HepG2 (cell line): ENCODE results near the gene DCLRE1B.

Experiments used
- GRHL1 ChIP-seq: sonication (generic); formaldehyde crosslinking; conservative IDR thresholded peaks from 2 replicates; pipeline ENCODE4 v1.8.0; 2022; ENCODE audit warnings: missing genetic modification reagents
- MXD4 ChIP-seq: IDR thresholded peaks from 2 replicates; pipeline ENCODE4 v1.6.1; 2016; ENCODE audit warnings: mild to moderate bottlenecking, missing biosample characterization, missing genetic modification reagents
- NR2C2 ChIP-seq: sonication (generic); formaldehyde crosslinking; IDR thresholded peaks from 2 replicates; pipeline ENCODE4 v1.4.0; 2020; ENCODE audit warnings: missing genetic modification reagents, mild to moderate bottlenecking, moderate library complexity, borderline replicate concordance
- POLR2A ChIP-seq, 2 experiments: IDR thresholded peaks; 2 replicates each; pipeline ENCODE4 v1.6.1; 2011; ENCODE audit warnings: low read depth in 2 of 2, low read length in 2 of 2, mild to moderate bottlenecking in 1 of 2, moderate library complexity in 1 of 2; ENCODE audit not compliant: insufficient read depth in 1 of 2
- SRSF9 ChIP-seq: fragments of 200-400 bp; formaldehyde crosslinking; IDR thresholded peaks from 2 replicates; pipeline ENCODE4 v1.6.1; 2018; ENCODE audit warnings: borderline replicate concordance, mild to moderate bottlenecking, low read depth, low read length; ENCODE audit not compliant: insufficient read depth, poor library complexity, severe bottlenecking
- TF ChIP-seq, protein P1 (sequence below): IDR thresholded peaks from 2 replicates; pipeline ENCODE4 v1.6.1; 2018; ENCODE audit warnings: missing genetic modification reagents, mild to moderate bottlenecking, missing compliant biosample characterization
- TF ChIP-seq, protein P2 (sequence below): sonication (generic); formaldehyde crosslinking; IDR thresholded peaks from 2 replicates; pipeline ENCODE4 v1.8.0; 2022; ENCODE audit warnings: mild to moderate bottlenecking, missing genetic modification reagents, moderate library complexity

DNA sequence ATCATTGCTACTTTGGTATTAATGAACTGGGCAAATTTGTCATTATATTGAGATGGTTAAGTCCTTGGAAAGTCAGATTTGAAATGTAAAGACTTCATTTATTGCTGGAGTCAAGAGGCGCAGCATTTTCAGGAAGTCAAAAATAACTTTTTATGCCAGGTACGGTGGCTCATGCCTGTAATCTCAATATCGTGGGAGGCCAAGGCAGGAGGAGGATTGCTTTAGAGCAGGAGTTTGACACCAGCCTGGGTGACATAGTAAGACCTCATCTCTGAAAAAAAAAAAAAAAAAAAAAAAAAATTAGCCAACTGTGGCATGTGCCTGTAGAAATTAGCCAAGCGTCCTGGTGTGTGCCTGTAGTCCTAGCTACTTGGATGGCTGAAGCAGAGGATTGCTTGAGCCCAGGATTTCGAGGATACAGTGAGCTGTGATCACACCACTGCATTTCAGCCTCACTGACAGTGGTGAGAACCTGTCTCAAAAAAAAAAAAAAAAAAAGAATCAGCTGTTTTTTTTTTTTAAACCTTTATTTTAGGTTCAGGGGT is 29.5 kb downstream of the DCLRE1B start:
- TF ChIP-seq POLR2A (IDR thresholded peaks at IDR 0.05; ENCODE audit: insufficient read depth in 1 of 2, low read depth in 2 of 2, low read length in 2 of 2) = no peak
- TF ChIP-seq NR2C2 (CRISPR knock-in tag) = no peak
- TF ChIP-seq, protein P1, sequence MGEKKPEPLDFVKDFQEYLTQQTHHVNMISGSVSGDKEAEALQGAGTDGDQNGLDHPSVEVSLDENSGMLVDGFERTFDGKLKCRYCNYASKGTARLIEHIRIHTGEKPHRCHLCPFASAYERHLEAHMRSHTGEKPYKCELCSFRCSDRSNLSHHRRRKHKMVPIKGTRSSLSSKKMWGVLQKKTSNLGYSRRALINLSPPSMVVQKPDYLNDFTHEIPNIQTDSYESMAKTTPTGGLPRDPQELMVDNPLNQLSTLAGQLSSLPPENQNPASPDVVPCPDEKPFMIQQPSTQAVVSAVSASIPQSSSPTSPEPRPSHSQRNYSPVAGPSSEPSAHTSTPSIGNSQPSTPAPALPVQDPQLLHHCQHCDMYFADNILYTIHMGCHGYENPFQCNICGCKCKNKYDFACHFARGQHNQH (CRISPR knock-in tag) = no peak
- TF ChIP-seq SRSF9 = no peak
- TF ChIP-seq, protein P2, sequence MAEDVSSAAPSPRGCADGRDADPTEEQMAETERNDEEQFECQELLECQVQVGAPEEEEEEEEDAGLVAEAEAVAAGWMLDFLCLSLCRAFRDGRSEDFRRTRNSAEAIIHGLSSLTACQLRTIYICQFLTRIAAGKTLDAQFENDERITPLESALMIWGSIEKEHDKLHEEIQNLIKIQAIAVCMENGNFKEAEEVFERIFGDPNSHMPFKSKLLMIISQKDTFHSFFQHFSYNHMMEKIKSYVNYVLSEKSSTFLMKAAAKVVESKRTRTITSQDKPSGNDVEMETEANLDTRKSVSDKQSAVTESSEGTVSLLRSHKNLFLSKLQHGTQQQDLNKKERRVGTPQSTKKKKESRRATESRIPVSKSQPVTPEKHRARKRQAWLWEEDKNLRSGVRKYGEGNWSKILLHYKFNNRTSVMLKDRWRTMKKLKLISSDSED (CRISPR knock-in tag) = no peak
- no peak for TF ChIP-seq MXD4 (CRISPR knock-in tag)
- no peak for TF ChIP-seq GRHL1 (CRISPR knock-in tag)
